CD4-positive, alpha-beta T cell treated with Interleukin-1 beta for 1 hour (primary cell): ENCODE measurements around the gene FGGY.
"Not testable (repeated sequence)": the region's sequence is repeated elsewhere in the genome, so short reads cannot be mapped to it uniquely, and the experiment has no call there.

Experiments
- DNase-seq, 2 donors: peaks; one replicate each; pipeline ENCODE4 v3.0.0-alpha.2; 2020 to 2022

FGGY gene

GRCh38 chr1:59496156-59496555 is 199.3 kb downstream of the FGGY start:
- not testable (repeated sequence) for DNase-seq

- no peak for DNase-seq
Observed at GRCh38 chr1:59497616-59498015, 200.7 kb downstream of the FGGY start.

- no peak for DNase-seq
Observed at GRCh38 chr1:59498640-59499039, 201.7 kb downstream of the FGGY start.

- no peak for DNase-seq
Observed at GRCh38 chr1:59499273-59499942, 202.5 kb downstream of the FGGY start.

- DNase-seq = no peak
Observed at GRCh38 chr1:59499943-59500569, 203.2 kb downstream of the FGGY start.

GRCh38 chr1:59500950-59501742 is 204.3 kb downstream of the FGGY start:
- DNase-seq = no peak

GRCh38 chr1:59502009-59502691 is 205.3 kb downstream of the FGGY start:
- DNase-seq = no peak

GRCh38 chr1:59504276-59504675 is 207.4 kb downstream of the FGGY start:
- DNase-seq = no peak

GRCh38 chr1:59505596-59506028 is 208.7 kb downstream of the FGGY start:
- DNase-seq = no peak

- peak in 1 of 2 donors; percentile 53 for DNase-seq
Observed at GRCh38 chr1:59506952-59507351, 210.1 kb downstream of the FGGY start.

- DNase-seq = no peak
Observed at GRCh38 chr1:59509341-59509875, 212.5 kb downstream of the FGGY start.

GRCh38 chr1:59510249-59510648 is 213.4 kb downstream of the FGGY start:
- DNase-seq = no peak

- DNase-seq = no peak
Observed at GRCh38 chr1:59511476-59512465, 214.9 kb downstream of the FGGY start.

- DNase-seq = no peak
Observed at GRCh38 chr1:59512702-59513101, 215.8 kb downstream of the FGGY start.

GRCh38 chr1:59514061-59514909 is 217.4 kb downstream of the FGGY start:
- DNase-seq = no peak

- no peak for DNase-seq
Observed at GRCh38 chr1:59516881-59517280, 220.0 kb downstream of the FGGY start.

GRCh38 chr1:59520194-59520593 is 223.3 kb downstream of the FGGY start:
- no peak for DNase-seq

- DNase-seq = no peak
Observed at GRCh38 chr1:59520827-59521418, 224.0 kb downstream of the FGGY start.

- DNase-seq = no peak
Observed at GRCh38 chr1:59521456-59521855, 224.6 kb downstream of the FGGY start.

- DNase-seq = no peak
Observed at GRCh38 chr1:59522925-59523505, 226.1 kb downstream of the FGGY start.
